Left colon (tissue), 2 donors: ENCODE measurements around the gene ABCD1. TPM values are rescaled to one million over a fixed set of nuclear protein-coding genes. Genes with fewer than 3 reads are reported as not detected.
"Not testable (repeated sequence)": the region's sequence is repeated elsewhere in the genome, so short reads cannot be mapped to it uniquely, and the experiment has no call there.

Experiments
- ATAC-seq: fragments of 200-7000 bp; cut with Tn5 transposase; one replicate; pipeline ENCODE4 v1.9.1; 2020; ENCODE audit warnings: mild to moderate bottlenecking, moderate library complexity
- DNase-seq, 2 donors: peaks; one replicate each; pipeline ENCODE4 v3.0.0-alpha.2; 2020
- intact Hi-C, 2 donors: fragments of 100-400 bp; cut with DNase I in 1 of 2; cut with micrococcal nuclease in 1 of 2; formaldehyde crosslinking; loops; one replicate each; pipeline versions ENCODE4 v1.11.2 to v1.14.0; 2022; cut with DNase I, micrococcal nuclease
- long read RNA-seq: library from polyadenylated mRNA; unstranded; transcript quantifications from one replicate; pipeline ENCODE4 v2.0.0, GENCODE V29; 2021
- total RNA-seq, 2 donors: library from RNA; stranded (reverse); fragmentation: NEBNext Ultra II Directional; extraction: Animal tissue kit (Norgen Biotek cat#: 25700); gene quantifications; one replicate each; pipeline ENCODE4 v1.2.1, GENCODE V29; 2021
- donor health status: DM: no; HTN: no; CAD: no.
- donor health status: DM: yes; HTN: yes; CAD: no.

Gene ABCD1
- 10 to 100 TPM; 15.1 to 15.9 TPM for total RNA-seq
- long read RNA-seq, partial matches to known transcripts = 2 of 5 reads
- long read RNA-seq, other reads (novel, unspliced or antisense) = 1 of 5 reads

- DNase-seq = peak; percentile 88 to 90
- peak; percentile 72 for ATAC-seq
- intact Hi-C loops = no loop called here
Measured at GRCh38 chrX:153724252-153725038, at the start of gene ABCD1, which contains the start of gene BCAP31. ABCD1 (plus strand) TSS chrX:153724856; CDS start chrX:153725267, 411 bp downstream. BCAP31 (minus strand) TSS chrX:153724387; CDS start chrX:153723244, 1,143 bp downstream.

DNA sequence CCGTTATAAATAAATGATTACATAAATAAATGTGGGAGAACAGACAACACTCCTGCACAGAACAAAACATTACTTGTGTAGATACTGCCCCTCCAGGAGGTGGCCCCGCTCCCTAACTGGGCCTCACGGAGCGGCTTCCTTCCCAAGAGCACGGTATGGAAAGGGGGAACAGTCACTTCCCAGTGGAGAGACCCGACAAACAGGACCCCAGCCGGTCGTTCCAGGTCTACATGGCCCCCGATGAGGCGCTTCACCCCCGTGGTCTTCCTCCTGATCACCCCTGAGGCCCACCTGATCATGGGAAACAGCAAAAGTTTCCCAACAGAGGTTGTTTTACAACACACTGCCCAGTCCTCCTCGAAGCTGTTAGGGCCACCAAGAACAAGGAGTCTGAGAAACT is 43.5 kb upstream of the ABCD1 start:
- no peak for DNase-seq
- ATAC-seq = no peak
- intact Hi-C loops = no loop called here

DNA sequence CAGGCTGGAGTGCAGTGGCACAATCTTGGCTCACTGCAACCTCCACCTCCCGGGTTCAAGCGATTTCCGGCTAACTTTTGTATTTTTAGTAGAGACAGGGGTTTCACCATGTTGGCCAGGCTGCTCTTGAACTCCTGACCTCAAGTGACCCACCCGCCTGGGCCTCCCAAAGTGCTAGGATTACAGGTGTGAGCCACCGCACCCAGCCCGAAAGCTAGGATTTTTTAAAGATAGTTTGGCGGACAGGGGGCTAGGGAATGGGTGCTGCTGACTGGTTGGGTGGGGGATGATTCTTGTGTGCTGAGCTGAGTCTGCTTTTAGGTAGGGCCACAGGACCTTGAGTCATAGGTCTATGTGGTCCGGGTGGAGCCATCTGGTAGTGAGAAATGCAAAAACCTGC is 41.2 kb upstream of the ABCD1 start:
- ATAC-seq, DNase-seq, intact Hi-C loops: not testable (repeated sequence)

DNA sequence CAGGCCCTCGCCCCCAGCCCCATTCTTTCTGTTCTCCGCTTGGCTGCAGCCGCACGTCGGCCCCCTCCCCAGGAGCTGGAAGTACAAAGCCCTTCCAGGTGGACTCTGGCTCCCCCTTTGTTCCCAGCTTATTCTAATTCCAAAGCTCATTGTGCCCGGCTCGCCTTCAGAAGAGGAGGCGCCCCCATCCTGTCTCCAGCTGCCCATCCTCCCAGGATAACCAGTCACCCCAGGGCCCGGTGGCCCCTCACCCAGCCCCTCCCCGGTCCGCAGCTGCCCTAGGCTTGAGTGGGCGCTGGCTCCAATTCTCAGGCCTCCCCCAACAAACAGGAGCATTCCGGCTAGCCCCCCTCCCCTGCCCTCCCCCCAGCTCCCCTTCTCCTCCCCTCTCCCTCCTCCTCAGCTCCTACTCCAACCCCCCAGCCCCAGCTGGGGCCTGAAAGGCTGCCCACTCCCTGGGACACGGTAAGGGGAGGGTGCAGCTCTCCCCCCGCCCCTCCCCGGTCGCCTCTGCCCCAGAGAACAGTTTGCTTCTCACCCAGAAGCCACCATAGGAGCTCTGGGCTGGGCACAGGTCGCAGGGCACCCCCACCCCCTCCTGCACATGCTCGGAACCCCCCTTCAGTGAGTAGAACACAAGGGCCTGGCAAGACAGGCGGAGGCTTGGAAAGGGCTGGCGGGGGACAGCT is 40.0 kb upstream of the ABCD1 start:
- intact Hi-C loops = no loop called here
- ATAC-seq (no peak), DNase-seq (no peak)

DNA sequence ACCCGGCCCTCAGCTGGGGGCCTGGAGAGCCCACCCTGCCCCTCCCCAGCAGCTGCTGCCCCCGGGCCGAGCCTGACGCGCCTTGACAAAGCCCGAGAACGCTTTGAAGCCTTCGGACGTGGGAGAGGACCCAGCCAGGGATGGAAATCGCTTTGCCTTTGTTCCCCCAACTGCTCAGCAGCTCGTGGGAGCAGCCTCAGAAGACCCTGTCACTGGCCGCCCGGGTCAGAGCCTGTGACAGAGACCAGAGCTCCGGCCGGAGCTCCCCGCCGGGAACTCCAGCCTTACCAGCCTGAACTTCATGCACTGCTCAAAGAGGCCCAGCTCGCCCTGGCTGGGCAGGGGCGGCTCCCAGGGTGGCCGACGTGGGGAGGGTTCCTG is 39.5 kb upstream of the ABCD1 start:
- DNase-seq (no peak), ATAC-seq (no peak)
- intact Hi-C loops = no loop called here

DNA sequence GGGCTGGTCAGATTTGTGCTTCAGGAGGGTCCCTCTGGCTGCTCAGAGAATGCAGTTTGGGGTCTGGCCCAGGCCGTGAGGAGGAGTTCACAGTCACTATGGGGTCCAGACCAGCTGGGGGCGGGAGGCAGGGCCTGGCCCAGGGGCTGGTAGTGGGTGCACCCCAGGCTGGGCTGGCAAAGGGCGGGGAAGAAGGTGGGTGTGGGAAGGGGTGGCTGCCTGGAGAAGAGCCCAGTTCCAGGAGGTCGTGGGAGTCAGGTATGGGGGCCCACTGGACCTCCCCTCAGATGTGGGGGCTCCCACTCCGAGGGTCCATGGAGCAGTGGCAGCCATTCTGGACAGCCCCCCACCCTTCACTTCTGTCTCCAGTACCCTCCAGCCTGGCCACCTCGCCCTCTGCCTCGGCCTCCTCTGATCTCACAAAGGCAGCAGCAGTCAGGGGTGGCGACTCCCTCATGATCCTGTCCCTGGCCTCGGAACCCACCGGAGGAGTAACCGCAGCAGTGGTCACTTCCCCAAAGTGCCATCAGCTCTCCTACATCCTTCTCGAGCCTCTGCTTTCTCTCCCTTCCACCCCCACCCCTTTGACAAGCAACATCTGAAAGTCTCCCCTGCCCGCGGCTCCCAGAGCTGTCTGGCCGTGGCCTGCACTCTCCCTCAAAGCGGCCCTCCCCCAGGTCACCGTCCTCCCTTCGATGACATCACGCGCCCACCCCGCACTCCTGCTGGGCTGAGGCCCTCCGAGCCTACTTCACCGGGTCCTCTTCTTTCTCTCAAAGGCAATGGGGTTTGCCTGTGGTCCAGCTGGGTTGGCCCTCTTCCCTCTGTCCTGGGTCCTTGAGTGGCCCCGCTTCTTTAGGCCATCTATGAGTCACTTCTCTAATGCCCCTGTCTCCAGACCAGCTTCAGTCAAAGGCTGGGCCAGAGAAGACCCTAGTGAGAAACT is 38.6 kb upstream of the ABCD1 start:
- ATAC-seq (no peak), DNase-seq (peak; percentile 14 to 26)

DNA sequence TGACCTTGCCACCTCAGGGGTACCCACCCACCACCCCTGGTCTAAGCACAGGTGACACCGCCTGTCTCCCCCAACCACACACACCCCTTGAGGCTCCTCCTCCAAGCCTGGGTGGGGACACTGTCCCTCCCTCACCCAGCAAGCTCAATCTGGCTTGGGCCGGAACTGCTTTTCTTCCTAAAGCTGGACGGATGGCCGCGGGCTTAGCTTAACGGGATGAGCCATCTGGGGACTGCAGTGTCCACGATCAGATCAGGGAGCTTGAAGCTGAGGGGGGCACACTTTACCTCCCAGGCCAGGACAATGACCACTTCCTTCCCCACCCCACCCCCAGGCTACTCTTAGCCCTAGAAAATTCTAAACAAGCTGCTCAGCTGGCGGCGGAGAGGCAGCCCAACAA is 37.9 kb upstream of the ABCD1 start:
- DNase-seq (peak in 1 of 2 donors; percentile 50), ATAC-seq (peak; percentile 56)
- intact Hi-C loops = no loop called here

More for the DNA sequence above, 38.6 kb upstream of the ABCD1 start:
- intact Hi-C loops = no loop called here

DNA sequence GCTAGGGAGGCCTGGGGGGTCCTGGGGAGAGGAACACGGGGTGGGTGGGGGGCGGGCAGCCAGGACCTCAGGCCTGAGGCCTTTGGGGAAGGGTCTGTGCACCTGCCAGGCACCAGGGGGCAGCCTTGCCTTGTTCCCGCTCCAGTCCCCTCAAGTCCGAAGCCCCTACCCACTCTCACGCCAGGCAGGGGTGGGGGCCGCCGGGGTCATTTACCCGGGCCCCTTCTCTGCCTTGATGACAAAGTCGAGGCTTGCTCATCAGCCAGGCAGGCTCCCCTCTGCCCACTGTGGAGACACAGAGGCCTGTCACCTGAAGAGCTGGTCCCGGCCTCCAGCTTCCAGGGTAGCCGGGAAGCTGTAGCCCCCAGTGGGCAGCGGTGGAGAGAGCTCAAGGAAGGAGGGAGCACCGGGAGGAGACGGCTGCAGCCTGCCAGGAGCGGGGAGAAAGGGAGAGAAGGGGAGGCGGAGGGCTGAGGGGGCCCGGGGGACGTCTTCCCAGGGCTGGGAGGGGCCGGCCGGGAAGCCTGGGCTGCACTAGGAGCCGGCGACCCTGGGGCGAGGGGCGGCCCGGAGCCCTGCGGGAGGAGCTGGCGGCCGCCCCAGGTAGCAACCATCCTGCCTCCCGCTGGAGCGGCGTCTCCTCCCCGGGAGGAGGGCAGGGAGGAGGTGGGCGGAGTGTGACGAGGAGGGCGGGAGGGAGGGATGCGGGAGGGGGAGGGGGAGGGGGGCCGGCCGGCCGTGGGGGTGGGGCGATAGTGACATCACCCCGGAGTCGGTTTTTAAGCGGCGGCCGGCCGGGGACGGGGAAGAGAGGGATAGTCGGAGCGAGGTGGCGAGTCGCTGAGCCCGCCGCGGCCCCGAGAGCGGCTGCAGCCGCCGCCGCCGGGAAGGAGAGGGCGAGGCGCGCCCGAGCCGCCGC is 37.3 kb upstream of the ABCD1 start, which contains the start of gene SLC6A8:
Gene SLC6A8, plus strand, starts transcription at position 806 of the 919 bp plus-strand sequence. CDS start 649 bp downstream, outside the sequence.
- peak; percentile 73 for ATAC-seq
- intact Hi-C loops = no loop called here
- peak; percentile 70 to 71 for DNase-seq

GRCh38 chrX:153688071-153688470 is 36.6 kb upstream of the ABCD1 start:
- intact Hi-C loops = no loop called here
- no peak for ATAC-seq
- no peak for DNase-seq

DNA sequence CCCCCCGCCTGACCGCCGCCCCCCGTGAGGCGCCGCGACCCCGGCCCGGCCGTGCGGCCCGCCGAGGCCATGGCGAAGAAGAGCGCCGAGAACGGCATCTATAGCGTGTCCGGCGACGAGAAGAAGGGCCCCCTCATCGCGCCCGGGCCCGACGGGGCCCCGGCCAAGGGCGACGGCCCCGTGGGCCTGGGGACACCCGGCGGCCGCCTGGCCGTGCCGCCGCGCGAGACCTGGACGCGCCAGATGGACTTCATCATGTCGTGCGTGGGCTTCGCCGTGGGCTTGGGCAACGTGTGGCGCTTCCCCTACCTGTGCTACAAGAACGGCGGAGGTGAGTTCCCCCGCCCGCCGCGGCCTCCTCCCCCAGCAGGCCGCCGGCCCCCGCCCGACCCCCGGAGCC is 36.1 kb upstream of the ABCD1 start:
- DNase-seq (no peak), ATAC-seq (no peak)
- intact Hi-C loops = no loop called here

DNA sequence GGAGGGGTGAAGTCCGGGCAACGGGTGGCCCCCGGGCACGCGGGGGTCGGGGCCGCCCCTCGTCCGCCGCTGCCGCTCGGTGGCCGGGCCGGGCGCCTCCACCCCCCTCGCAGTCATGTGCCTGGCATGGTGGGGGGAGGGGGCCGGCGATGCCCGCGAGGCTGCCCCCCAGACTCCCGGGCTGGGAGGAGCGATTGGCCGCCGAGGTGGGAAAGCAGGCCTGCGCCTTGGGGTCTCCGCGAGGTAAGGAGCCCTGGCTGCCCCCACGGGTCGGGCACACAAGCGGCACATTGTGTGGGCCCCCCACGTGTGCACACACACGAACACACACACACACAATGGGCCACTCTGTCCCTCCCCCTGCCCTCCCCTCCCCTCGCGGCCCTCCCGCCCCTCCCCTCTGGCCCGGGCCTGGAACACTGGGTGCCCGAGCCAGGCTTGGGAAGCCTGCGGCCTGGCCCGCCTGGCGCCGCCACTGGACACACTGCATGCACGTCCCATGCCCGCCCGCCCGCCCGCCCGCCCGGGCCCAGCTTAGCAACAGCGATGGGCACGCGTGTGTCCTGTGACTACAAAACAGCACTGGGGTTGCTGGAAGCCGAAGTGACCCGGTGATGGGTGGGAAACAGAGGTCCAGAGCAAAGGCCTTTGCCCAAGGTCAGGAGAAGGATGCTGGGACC is 35.6 kb upstream of the ABCD1 start:
- DNase-seq (no peak), ATAC-seq (no peak)
- intact Hi-C loops = no loop called here

GRCh38 chrX:153689654-153690465 is 34.8 kb upstream of the ABCD1 start:
- no peak for DNase-seq
- ATAC-seq = no peak
- intact Hi-C loops = no loop called here

- no peak for DNase-seq
- intact Hi-C loops = no loop called here
- no peak for ATAC-seq
Measured at GRCh38 chrX:153690466-153690865, 34.2 kb upstream of the ABCD1 start.

DNA sequence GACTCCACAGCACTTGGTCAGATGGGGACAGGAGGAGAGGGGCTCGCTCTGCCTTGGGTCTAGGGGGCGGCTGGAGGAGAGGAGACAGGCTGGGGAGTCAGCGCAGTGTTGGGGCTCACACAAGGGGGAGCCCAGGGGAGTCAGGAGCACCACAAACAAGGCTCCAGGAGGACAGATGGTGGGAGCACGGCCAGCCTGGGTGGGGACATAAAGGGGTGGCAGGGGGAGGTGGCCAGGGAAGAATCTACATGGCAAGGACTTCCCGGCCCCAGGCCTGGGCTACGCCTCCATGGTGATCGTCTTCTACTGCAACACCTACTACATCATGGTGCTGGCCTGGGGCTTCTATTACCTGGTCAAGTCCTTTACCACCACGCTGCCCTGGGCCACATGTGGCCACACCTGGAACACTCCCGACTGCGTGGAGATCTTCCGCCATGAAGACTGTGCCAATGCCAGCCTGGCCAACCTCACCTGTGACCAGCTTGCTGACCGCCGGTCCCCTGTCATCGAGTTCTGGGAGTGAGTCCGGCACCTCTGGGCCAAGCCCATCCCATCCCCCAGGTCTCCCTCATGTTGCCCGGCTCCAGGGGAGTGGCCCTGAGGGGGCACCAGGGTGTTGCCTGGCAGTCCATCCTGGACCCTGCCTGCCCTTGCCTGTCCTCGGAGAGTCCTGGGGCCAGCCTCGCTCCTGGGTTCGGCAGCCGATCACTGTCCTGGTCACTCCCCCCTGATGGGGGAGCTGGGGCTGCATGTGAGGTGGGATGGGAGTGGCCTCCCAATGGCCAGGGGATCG is 33.4 kb upstream of the ABCD1 start:
- intact Hi-C loops, DNase-seq: not testable (repeated sequence)

DNA sequence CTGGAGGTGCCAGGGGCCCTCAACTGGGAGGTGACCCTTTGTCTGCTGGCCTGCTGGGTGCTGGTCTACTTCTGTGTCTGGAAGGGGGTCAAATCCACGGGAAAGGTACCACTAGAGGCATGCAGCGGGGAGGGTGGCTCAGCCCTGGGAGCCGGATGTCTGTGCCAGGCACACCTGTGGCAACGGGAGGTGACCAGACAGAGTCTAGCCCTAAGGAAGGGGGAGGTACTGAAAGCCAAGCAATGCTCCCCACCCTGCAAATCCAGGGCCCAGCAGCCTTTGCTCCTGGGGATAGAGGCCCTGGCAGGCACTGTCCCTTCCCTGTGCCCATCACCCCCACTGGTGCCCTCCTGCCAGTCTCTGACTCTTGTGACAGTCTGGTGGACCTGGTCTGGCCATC is 32.7 kb upstream of the ABCD1 start:
- DNase-seq (no peak), ATAC-seq (no peak)
- intact Hi-C loops = no loop called here

More for the DNA sequence above, 33.4 kb upstream of the ABCD1 start:
- ATAC-seq = not testable (repeated sequence)
